SK-N-SH (cell line): ENCODE data around the gene TLNRD1.

ENCODE experiments used
- GABPA ChIP-seq: IDR thresholded peaks from 2 replicates; pipeline ENCODE4 v1.4.0; 2012; ENCODE audit warnings: low read depth, mild to moderate bottlenecking
- POLR2AphosphoS5 ChIP-seq: IDR thresholded peaks from 2 replicates; pipeline ENCODE4 v1.6.1; 2012; ENCODE audit warnings: low read depth, low read length
- USF2 ChIP-seq: fragments of 150-350 bp; IDR thresholded peaks from 2 replicates; pipeline ENCODE4 v1.6.1; 2017; ENCODE audit warnings: antibody characterized with exemption, low read length, low read depth, borderline replicate concordance

GRCh38 chr15:81030301-81030750 is 29.6 kb downstream of the TLNRD1 start:
- TF ChIP-seq GABPA (no peak), POLR2AphosphoS5 (no peak), USF2 (no peak)
